ENCODE results near the gene KIF5C. TPM values are rescaled to one million over a fixed set of nuclear protein-coding genes. Genes with fewer than 3 reads are reported as not detected.

Gene KIF5C
- total RNA-seq, 1 donor from 2014 or later: 0.47 TPM

- Histone ChIP-seq H3K4me3 (no peak overlapping the region), H3K4me1 (no peaks in the 10 kb centered on the region), H3K36me3 (no peaks in the 10 kb centered on the region), H3K27me3 (ENCODE audit: low read depth) (peaks cover 7% of the 10 kb centered on the region), H3K9me3 (replicated peaks) (no peaks in the 10 kb centered on the region), H3K27ac (replicated peaks) (no peak overlapping the region)
- intact Hi-C loops (cut with micrococcal nuclease): no loop called here
- DNase-seq: no peak
- no peak for TF ChIP-seq CTCF (IDR thresholded peaks at IDR 0.05; ENCODE audit: borderline replicate concordance)
Measured at GRCh38 chr2:149061133-149061745, 186.2 kb downstream of the KIF5C start.

GRCh38 chr2:149062531-149062930 lies 187.5 kb downstream of the KIF5C start:
- no peak for TF ChIP-seq CTCF (IDR thresholded peaks at IDR 0.05; ENCODE audit: borderline replicate concordance)
- H3K4me1 ChIP-seq: no peaks in the 10 kb centered on the region

GRCh38 chr2:149063177-149063576 lies 188.2 kb downstream of the KIF5C start:
- H3K9me3 ChIP-seq (replicated peaks): no peaks in the 10 kb centered on the region
- no peaks in the 10 kb centered on the region for H3K4me1 ChIP-seq
- H3K27me3 ChIP-seq (ENCODE audit: low read depth): no peaks in the 10 kb centered on the region
- no peaks in the 10 kb centered on the region for H3K36me3 ChIP-seq
- no peak overlapping the region for H3K4me3 ChIP-seq
- DNase-seq: no peak
- TF ChIP-seq CTCF (IDR thresholded peaks at IDR 0.05; ENCODE audit: borderline replicate concordance): no peak
- intact Hi-C loops (cut with micrococcal nuclease): no loop called here
- no peak overlapping the region for H3K27ac ChIP-seq (replicated peaks)

More at GRCh38 chr2:149062531-149062930, 187.5 kb downstream of the KIF5C start:
- intact Hi-C loops (cut with micrococcal nuclease): no loop called here
- Histone ChIP-seq H3K27ac (replicated peaks) (no peak overlapping the region), H3K27me3 (ENCODE audit: low read depth) (no peaks in the 10 kb centered on the region), H3K36me3 (no peaks in the 10 kb centered on the region), H3K9me3 (replicated peaks) (no peaks in the 10 kb centered on the region), H3K4me3 (no peak overlapping the region)
- DNase-seq: no peak

- Histone ChIP-seq H3K4me1 (peaks cover under 1% of the 10 kb centered on the region), H3K9me3 (replicated peaks) (no peaks in the 10 kb centered on the region), H3K4me3 (no peak overlapping the region), H3K36me3 (no peaks in the 10 kb centered on the region), H3K27ac (replicated peaks) (no peak overlapping the region), H3K27me3 (ENCODE audit: low read depth) (no peaks in the 10 kb centered on the region)
- intact Hi-C loops (cut with micrococcal nuclease): no loop called here
- DNase-seq: no peak
- no peak for TF ChIP-seq CTCF (IDR thresholded peaks at IDR 0.05; ENCODE audit: borderline replicate concordance)
Measured at GRCh38 chr2:149064365-149064841, 189.4 kb downstream of the KIF5C start.

GRCh38 chr2:149064856-149065630 lies 190.0 kb downstream of the KIF5C start:
- H3K9me3 ChIP-seq (replicated peaks): no peaks in the 10 kb centered on the region
- no peak overlapping the region for H3K4me3 ChIP-seq
- no peak overlapping the region for H3K27ac ChIP-seq (replicated peaks)
- no peak for TF ChIP-seq CTCF (IDR thresholded peaks at IDR 0.05; ENCODE audit: borderline replicate concordance)
- DNase-seq: no peak
- intact Hi-C loops (cut with micrococcal nuclease): no loop called here
- H3K36me3 ChIP-seq: no peaks in the 10 kb centered on the region
- no peaks in the 10 kb centered on the region for H3K27me3 ChIP-seq (ENCODE audit: low read depth)
- H3K4me1 ChIP-seq: peaks cover 5% of the 10 kb centered on the region

All from left ventricle myocardium inferior (tissue), 1 donor.